Caco-2 (cell line): Measurements from ENCODE around the gene RPL28. TPM values are rescaled to one million over a fixed set of nuclear protein-coding genes. Genes with fewer than 3 reads are reported as not detected.

Experiments used
- BruUV-seq: library from RNA; stranded (reverse); fragments of 400-500 nt; replicated peaks from 2 replicates; lab custom pipeline; 2021; lab: Mats Ljungman, UMichigan
- CTCF ChIA-PET: fragments of 300-600 bp; sonication (Branson Sonifier 250); formaldehyde crosslinking; loops from one replicate; lab custom pipeline; 2022; ENCODE audit warnings: antibody characterized with exemption; lab: Charles Lee
- POLR2A ChIA-PET: fragments of 300-600 bp; sonication (Branson Sonifier 250); formaldehyde crosslinking; loops from one replicate; lab custom pipeline; 2022; ENCODE audit warnings: antibody characterized with exemption; lab: Charles Lee
- DNase-seq, 2 experiments: peaks; one replicate each; pipeline versions ENCODE4 v3.0.0 to v3.0.0-alpha.2; 2020 to 2022
- H3K27me3 ChIP-seq: replicated peaks from 2 replicates; pipeline ENCODE4 v1.6.0; 2011; ENCODE audit warnings: low read length; ENCODE audit not compliant: control insufficient read depth, insufficient read depth
- H3K36me3 ChIP-seq: 2 replicates; pipeline ENCODE4 v1.5.1; 2011; ENCODE audit warnings: low read length; ENCODE audit not compliant: control insufficient read depth, insufficient read depth
- H3K4me1 ChIP-seq: fragments of 250-450 bp; sonication (Bioruptor Pico); 2 replicates; pipeline ENCODE4 v1.5.1; 2020; ENCODE audit warnings: mild to moderate bottlenecking
- H3K4me3 ChIP-seq: 2 replicates; pipeline ENCODE4 v1.5.1; 2011; ENCODE audit warnings: low read depth, mild to moderate bottlenecking, control low read depth, low read length
- H3K9me3 ChIP-seq: fragments of 250-450 bp; sonication (Bioruptor Pico); 2 replicates; pipeline ENCODE4 v1.5.1; 2020; ENCODE audit warnings: mild to moderate bottlenecking, moderate library complexity
- H3K27ac Mint-ChIP-seq: one replicate; pipeline ENCODE4 v1.8.0; 2022; ENCODE audit warnings: mixed read lengths; ENCODE audit not compliant: unreplicated experiment
- H3K27me3 Mint-ChIP-seq: one replicate; pipeline ENCODE4 v1.8.0; 2022; ENCODE audit warnings: mixed read lengths; ENCODE audit not compliant: insufficient read depth, unreplicated experiment
- H3K36me3 Mint-ChIP-seq: one replicate; pipeline ENCODE4 v1.8.0; 2022; ENCODE audit warnings: mild to moderate bottlenecking, mixed read lengths; ENCODE audit not compliant: insufficient read depth, unreplicated experiment
- H3K4me1 Mint-ChIP-seq: one replicate; pipeline ENCODE4 v1.8.0; 2022; ENCODE audit warnings: low read depth, mixed read lengths; ENCODE audit not compliant: unreplicated experiment
- H3K4me3 Mint-ChIP-seq: one replicate; pipeline ENCODE4 v1.8.0; 2022; ENCODE audit warnings: mild to moderate bottlenecking, moderate library complexity, mixed read lengths; ENCODE audit not compliant: unreplicated experiment
- H3K9me3 Mint-ChIP-seq: one replicate; pipeline ENCODE4 v1.8.0; 2022; ENCODE audit warnings: mixed read lengths; ENCODE audit not compliant: unreplicated experiment
- intact Hi-C: fragments of 100-400 bp; cut with micrococcal nuclease; formaldehyde crosslinking; loops from one replicate; pipeline ENCODE4 v1.10.0; 2022; ENCODE audit not compliant: unreplicated experiment
- total RNA-seq: library from RNA; stranded (reverse); gene quantifications from 2 replicates; pipeline ENCODE4 v1.2.3, GENCODE V29; 2022
- TF ChIP-seq, protein P1 (sequence below), 2 experiments: fragments of 200-600 bp in 1 of 2; IDR thresholded peaks; 1 replicate in 1 of 2; 2 replicates in 1 of 2; pipeline versions ENCODE4 v1.5.1 to v1.8.0; 2011 to 2022; ENCODE audit warnings: antibody characterized with exemption in 1 of 2, control low read depth in 1 of 2, inconsistent platforms in 1 of 2, low read depth in 1 of 2, low read length in 1 of 2, mild to moderate bottlenecking in 1 of 2, moderate library complexity in 1 of 2; ENCODE audit not compliant: insufficient read depth in 1 of 2, severe bottlenecking in 1 of 2, unreplicated experiment in 1 of 2

RPL28 gene
- total RNA-seq, 1 experiment from 2014 or later = 2,048 TPM

DNA sequence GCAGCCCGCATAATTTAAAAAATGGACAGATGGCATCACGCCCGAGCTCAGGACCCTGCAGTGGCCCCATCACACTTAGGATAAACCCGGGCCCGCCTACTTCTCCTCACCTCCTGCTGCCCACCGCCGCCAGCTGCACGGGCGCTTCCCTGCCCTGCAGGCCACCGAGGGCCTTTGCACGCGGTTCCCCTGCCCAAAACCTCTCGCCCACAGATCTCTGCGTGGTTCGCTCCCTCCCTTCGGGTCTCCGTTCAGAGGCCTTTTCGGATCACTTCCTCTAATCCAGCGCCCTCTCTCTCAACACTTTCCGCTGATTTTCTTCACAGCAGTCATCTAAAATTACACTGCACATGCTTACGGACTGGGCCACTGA is 55.6 kb downstream of the RPL28 start:
- H3K4me3 ChIP-seq = no peak overlapping the region
- peaks cover 7% of the 10 kb centered on the region for H3K36me3 Mint-ChIP-seq
- intact Hi-C loops = no loop called here
- no peaks in the 10 kb centered on the region for H3K9me3 Mint-ChIP-seq
- no peaks in the 10 kb centered on the region for H3K36me3 ChIP-seq
- ChIA-PET CTCF (interaction anchor here (0.6 to 1.2 kb wide), 2 partner anchors 20 to 57 kb away, joined by 4 read pairs; partner anchors contain the start of genes ISOC2 and TMEM238), POLR2A (interaction anchor here (0.7 kb wide), 1 partner anchor 158 kb away, joined by 4 read pairs; the partner anchor contains the start of gene FIZ1)
- H3K27ac Mint-ChIP-seq = no peak overlapping the region
- H3K4me1 ChIP-seq = peaks cover 11% of the 10 kb centered on the region; the same call in 1 of the 2 replicates
- H3K4me3 Mint-ChIP-seq = peak overlapping the region; percentile 6
- TF ChIP-seq, protein P1, sequence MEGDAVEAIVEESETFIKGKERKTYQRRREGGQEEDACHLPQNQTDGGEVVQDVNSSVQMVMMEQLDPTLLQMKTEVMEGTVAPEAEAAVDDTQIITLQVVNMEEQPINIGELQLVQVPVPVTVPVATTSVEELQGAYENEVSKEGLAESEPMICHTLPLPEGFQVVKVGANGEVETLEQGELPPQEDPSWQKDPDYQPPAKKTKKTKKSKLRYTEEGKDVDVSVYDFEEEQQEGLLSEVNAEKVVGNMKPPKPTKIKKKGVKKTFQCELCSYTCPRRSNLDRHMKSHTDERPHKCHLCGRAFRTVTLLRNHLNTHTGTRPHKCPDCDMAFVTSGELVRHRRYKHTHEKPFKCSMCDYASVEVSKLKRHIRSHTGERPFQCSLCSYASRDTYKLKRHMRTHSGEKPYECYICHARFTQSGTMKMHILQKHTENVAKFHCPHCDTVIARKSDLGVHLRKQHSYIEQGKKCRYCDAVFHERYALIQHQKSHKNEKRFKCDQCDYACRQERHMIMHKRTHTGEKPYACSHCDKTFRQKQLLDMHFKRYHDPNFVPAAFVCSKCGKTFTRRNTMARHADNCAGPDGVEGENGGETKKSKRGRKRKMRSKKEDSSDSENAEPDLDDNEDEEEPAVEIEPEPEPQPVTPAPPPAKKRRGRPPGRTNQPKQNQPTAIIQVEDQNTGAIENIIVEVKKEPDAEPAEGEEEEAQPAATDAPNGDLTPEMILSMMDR (IDR thresholded peaks at IDR 0.05; ENCODE audit: insufficient read depth in 1 of 2, low read depth in 1 of 2, low read length in 1 of 2, severe bottlenecking in 1 of 2, unreplicated experiment in 1 of 2) = no peak
- 0 out of 2 replicates have a peak, but pooled peaks cover 3% of the 10 kb centered on the region for H3K9me3 ChIP-seq
- peaks cover 44% of the 10 kb centered on the region for H3K27me3 Mint-ChIP-seq
- no TSS peak for BruUV-seq
- H3K4me1 Mint-ChIP-seq = no peaks in the 10 kb centered on the region
- no peak for DNase-seq
- peaks cover 10% of the 10 kb centered on the region for H3K27me3 ChIP-seq

DNA sequence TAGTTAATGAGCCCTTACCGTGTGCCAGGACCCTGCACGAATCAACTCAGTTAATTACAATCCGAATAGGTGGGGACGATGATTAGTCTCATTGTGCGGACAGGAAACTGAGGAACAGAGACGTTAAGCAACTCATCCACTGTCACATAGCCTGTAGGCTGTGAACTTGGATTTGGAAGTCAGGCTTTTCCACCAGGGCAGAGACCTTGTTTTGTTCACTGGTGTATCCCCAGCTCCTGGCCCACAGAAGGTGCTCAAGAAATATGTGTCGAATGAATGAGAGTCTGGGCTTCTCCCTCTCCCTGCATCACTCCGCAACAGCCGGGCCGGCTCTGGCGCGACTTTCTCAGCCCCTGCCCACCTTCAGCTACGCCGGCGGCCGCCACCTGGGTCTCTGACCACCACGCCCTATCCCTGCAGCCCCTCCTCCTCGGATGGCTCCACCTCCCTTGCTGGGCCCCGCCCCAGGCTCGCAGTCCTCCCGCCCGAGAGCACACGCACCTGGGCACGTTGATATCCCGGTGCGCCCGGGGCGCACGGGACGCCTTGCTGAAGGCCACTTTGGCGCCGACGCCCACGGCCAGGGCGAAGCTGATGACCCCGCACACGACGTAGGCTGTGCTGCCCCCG is 56.1 kb downstream of the RPL28 start:
- H3K4me3 ChIP-seq = no peak overlapping the region
- TF ChIP-seq, protein P1 (IDR thresholded peaks at IDR 0.05; ENCODE audit: insufficient read depth in 1 of 2, low read depth in 1 of 2, low read length in 1 of 2, severe bottlenecking in 1 of 2, unreplicated experiment in 1 of 2) = no peak
- no TSS peak for BruUV-seq
- ChIA-PET CTCF (interaction anchor here (0.6 to 1.2 kb wide), 2 partner anchors 20 to 58 kb away, joined by 4 read pairs; partner anchors contain the start of genes ISOC2 and TMEM238), POLR2A (interaction anchor here (0.7 kb wide), 1 partner anchor 157 kb away, joined by 4 read pairs; the partner anchor contains the start of gene FIZ1)
- peaks cover 10% of the 10 kb centered on the region for H3K27me3 ChIP-seq
- peaks cover 11% of the 10 kb centered on the region; the same call in 1 of the 2 replicates for H3K4me1 ChIP-seq
- Mint-ChIP-seq H3K27ac (no peak overlapping the region), H3K4me1 (no peaks in the 10 kb centered on the region), H3K9me3 (no peaks in the 10 kb centered on the region), H3K27me3 (peaks cover 44% of the 10 kb centered on the region), H3K36me3 (peaks cover 7% of the 10 kb centered on the region), H3K4me3 (peak overlapping the region; percentile 6)
- no peak for DNase-seq
- H3K36me3 ChIP-seq = no peaks in the 10 kb centered on the region
- intact Hi-C loops = no loop called here
- H3K9me3 ChIP-seq = 0 out of 2 replicates have a peak, but pooled peaks cover 3% of the 10 kb centered on the region

DNA sequence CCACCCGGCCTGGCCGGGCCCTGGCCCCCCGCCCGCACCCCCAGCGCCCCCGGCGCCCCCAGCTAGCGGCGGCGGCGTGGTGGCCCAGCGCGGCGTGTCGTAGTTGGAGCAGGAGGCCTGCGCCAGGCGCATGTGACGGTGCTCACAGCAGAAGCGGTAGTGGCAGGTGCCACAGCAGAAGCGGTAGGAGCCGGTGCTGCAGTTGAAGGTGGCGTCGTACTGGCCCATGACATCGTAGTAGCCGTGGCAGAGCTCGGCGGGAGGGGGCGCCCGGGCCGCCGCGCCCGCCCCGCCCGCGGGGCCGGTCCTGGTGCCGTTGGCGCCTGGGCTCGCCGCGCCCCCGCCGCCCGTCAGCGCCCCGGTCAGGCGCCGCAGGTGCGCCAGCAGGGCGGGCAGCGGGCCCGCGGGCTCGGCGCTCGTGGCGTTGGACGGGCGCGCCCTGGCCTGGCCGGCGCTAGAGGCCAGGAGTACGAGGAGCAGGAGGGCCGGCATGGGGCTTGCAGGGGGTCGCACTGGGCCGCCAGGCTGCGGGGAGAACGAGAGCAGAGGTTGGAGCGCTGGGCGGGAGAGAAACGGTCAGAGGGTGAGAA is 56.7 kb downstream of the RPL28 start:
- Histone ChIP-seq H3K4me1 (peaks cover 11% of the 10 kb centered on the region; the same call in 1 of the 2 replicates), H3K9me3 (0 out of 2 replicates have a peak, but pooled peaks cover 3% of the 10 kb centered on the region), H3K36me3 (no peaks in the 10 kb centered on the region), H3K27me3 (peaks cover 10% of the 10 kb centered on the region), H3K4me3 (no peak overlapping the region)
- Mint-ChIP-seq H3K27ac (no peak overlapping the region), H3K4me3 (peak overlapping the region; percentile 6), H3K36me3 (peaks cover 7% of the 10 kb centered on the region), H3K27me3 (peaks cover 42% of the 10 kb centered on the region), H3K4me1 (no peaks in the 10 kb centered on the region), H3K9me3 (no peaks in the 10 kb centered on the region)
- ChIA-PET CTCF (interaction anchor here (1.2 kb wide), 1 partner anchor 19 kb away, joined by 4 read pairs; the partner anchor contains the start of gene ISOC2), POLR2A (interaction anchor here (0.5 kb wide), 1 partner anchor 61 kb away, joined by 3 read pairs; no protein-coding TSS in a partner anchor)
- BruUV-seq = no TSS peak
- TF ChIP-seq, protein P1 (IDR thresholded peaks at IDR 0.05; ENCODE audit: insufficient read depth in 1 of 2, low read depth in 1 of 2, low read length in 1 of 2, severe bottlenecking in 1 of 2, unreplicated experiment in 1 of 2) = no peak
- no peak for DNase-seq
- intact Hi-C loops = no loop called here
